GM19467 (cell line): ENCODE measurements around the gene RBM10.
A peak's percentile ranks its signal among the peaks of the same experiment; 100 is the strongest.

Experiments used
- ATAC-seq: cut with Tn5 transposase; IDR thresholded peaks from one replicate; pipeline ENCODE4 v1.9.1; 2021; ENCODE audit warnings: mild to moderate bottlenecking, moderate library complexity; ENCODE audit not compliant: unreplicated experiment

The RBM10 gene

GRCh38 chrX:47232197-47232802 lies 87.3 kb downstream of the RBM10 start:
- no peak for ATAC-seq

DNA sequence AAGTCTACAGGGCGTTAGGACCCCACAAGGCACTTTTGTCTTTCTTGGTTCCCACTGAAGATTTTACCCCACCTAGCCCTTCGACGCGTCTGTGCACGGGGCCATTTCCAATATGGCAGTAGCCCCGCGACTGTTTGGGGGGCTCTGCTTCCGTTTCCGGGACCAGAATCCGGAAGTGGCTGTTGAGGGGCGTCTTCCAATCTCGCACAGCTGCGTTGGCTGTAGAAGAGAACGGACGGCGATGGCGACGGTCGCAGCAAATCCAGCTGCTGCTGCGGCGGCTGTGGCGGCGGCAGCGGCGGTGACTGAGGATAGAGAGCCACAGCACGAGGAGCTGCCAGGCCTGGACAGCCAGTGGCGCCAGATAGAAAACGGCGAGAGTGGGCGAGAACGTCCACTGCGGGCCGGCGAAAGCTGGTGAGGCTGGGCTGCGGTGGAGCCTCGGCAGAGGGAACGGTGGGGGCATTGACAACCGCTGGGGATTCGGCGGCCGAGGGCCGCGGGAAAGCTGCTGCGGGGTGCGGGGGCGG lies 87.8 kb downstream of the RBM10 start, which contains the start of gene USP11:
Gene USP11, plus strand, starts transcription at position 207 of the 530 bp plus-strand sequence. Its CDS starts 35 bp downstream, at position 242.
- ATAC-seq: peak; percentile 3

GRCh38 chrX:47233333-47234113 lies 88.5 kb downstream of the RBM10 start:
- ATAC-seq: peak; percentile 77

DNA sequence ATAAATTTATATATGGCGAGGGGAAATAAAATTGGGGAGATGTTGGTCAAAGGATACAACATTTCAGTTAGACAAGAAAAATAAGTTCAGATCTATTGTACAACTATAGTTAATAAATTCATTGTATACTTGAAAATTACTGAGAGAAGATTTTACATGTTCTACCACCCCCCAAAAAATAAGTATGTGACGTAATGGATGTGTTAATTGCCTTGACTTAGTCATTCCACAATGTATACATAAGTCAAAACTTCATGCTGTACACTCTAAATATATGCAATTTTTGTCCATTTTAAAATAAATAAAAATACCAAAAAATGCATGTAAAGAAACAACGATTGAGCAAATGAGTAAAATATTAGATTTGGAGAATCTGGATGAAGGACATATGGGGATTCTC lies 89.6 kb downstream of the RBM10 start:
- ATAC-seq: no peak

- ATAC-seq: no peak
Measured at GRCh38 chrX:47235691-47236103, 90.7 kb downstream of the RBM10 start.
